ENCODE measurements around the gene FGFR1OP2.
"Not testable (repeated sequence)": the region's sequence is repeated elsewhere in the genome, so short reads cannot be mapped to it uniquely, and the experiment has no call there.

Gene FGFR1OP2

GRCh38 chr12:26940516-26941214 lies 2.4 kb downstream of the FGFR1OP2 start:
- no peak for DNase-seq (ENCODE audit: low read depth in 1 of 2, low spot score in 1 of 2)

DNA sequence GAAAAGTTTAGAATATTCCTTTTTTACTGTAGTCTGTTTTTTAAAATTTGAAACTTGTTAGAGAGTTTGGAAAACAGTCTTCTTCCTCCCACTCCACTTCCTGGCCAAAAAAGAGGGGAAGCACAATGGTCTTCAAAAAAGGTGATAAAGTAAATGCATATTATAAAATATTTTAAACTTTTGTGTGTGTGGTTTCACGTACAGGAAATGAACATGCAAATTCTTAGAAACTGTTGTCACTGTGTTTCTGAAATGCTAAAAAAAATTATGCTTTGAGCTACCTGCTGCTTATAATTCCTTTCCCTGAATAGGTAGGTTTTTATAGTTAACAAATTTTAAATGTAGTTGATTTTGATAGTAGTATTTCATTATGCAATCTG lies 2.9 kb downstream of the FGFR1OP2 start:
- DNase-seq (ENCODE audit: low read depth in 1 of 2, low spot score in 1 of 2): no peak

GRCh38 chr12:26948309-26948708 lies 10.0 kb downstream of the FGFR1OP2 start:
- DNase-seq (ENCODE audit: low read depth in 1 of 2, low spot score in 1 of 2): no peak

DNA sequence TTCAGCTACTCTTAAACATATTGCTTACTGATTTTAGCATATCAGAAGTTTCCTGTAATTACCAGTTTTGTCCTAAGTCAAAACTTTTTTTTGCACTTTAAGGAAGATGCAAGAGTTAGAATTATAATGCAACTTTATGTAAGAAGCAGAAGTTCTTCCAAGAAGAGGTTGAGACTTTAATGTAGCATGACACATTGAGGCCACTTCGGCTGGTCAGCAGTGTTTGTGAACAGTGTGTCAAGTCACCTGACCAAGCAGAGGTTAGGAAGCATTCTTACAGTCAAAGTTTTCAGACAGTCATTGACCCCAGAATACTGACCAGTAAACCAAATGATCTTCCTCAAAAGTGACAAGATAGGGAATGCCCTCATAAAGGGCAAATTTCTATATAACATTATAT lies 15.2 kb downstream of the FGFR1OP2 start:
- no peak for DNase-seq (ENCODE audit: low read depth in 1 of 2, low spot score in 1 of 2)

DNA sequence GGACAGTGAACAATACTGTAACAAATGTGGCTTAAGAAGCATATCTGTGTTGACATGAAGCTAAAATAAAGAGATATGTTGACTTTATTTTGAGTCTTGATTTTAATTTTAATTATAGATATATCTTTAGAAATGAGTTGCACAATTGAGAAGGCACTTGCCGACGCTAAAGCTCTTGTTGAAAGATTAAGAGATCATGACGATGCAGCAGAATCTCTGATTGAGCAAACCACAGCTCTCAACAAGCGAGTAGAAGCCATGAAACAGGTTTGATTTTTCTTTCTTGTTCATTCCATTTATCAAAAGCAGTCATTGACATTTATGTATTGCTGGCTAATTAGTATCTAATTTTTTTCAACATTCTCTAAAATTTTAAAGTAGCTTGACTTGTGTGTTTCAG lies 15.8 kb downstream of the FGFR1OP2 start:
- no peak for DNase-seq (ENCODE audit: low read depth in 1 of 2, low spot score in 1 of 2)

- DNase-seq (ENCODE audit: low read depth in 1 of 2, low spot score in 1 of 2): not testable (repeated sequence)
Measured at GRCh38 chr12:26961391-26961790, 23.1 kb downstream of the FGFR1OP2 start.

DNA sequence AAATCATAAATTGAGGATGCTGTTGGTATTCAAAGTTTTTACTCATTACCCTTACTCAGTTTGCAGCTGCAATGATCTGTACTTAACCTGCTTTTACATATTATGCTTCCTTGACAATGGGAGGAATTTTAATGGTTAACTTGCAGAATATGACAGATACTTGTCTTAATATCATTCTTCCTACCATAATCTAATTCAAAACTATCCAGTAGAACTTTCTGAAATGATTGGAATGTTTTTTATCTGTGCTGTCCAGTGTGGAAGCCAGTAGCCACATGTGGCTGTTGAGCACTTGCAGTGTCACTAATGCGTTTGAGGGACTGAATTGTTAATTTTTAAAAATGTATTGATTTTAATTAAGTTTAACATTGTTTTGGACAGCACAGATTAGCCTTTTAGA lies 23.5 kb downstream of the FGFR1OP2 start:
- DNase-seq (ENCODE audit: low read depth in 1 of 2, low spot score in 1 of 2): no peak

DNA sequence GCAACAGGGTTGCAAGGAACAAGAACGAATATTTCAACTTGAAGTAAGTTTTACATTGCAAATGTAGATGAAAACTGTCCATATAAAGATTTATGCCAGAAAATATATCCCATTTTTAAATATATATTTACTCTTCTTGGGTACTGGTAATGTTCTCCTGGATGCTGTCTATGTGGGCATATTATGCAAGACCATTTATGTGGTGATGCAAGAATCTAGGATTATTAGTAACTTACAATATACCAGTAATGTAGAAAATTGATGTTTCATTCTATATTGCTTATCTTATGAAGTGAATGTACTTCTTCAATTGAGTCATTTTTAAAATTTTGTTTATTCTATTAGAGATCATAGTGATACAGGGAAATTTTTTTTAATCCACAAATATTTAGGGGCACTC lies 25.1 kb downstream of the FGFR1OP2 start:
- DNase-seq (ENCODE audit: low read depth in 1 of 2, low spot score in 1 of 2): no peak

DNA sequence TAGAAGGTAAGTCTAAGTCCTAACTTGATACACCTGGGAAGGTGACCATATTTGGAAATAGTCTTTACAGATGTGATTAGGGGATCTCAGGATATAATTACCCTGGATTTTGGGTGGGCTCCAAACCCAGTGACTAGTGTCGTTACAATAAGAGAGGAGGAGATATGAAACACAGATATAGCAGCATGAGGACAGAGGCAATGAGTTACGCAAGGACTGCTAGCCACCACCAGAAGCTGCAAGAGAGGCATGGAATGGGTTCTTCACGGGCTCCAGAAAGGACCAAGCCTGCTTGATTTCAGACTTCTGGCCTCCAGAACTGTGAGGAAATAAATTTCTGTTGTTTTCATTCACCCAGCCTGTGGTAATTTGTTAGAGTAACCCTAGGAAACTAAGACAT lies 28.6 kb downstream of the FGFR1OP2 start:
- no peak for DNase-seq (ENCODE audit: low read depth in 1 of 2, low spot score in 1 of 2)

GRCh38 chr12:26970136-26970535 lies 31.9 kb downstream of the FGFR1OP2 start:
- DNase-seq (ENCODE audit: low read depth in 1 of 2, low spot score in 1 of 2): no peak

DNA sequence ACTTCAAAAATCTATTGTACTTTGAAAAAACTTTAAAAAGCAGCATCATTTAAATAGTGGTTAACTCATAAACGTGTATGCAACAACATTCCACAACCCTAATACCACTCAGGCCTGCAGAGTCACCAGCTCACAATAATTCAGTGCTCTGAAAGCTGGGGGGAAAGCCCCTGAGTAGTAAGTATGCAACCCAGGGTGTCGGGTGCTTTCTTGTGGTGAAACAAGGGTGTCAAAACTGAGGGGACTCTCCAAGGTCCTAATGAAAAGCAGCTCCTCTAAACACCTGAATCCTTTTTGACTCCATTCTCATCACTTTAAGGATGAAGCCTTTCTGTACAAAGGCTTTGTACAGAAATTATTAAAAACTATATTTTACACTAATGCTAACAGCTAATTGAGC lies 33.7 kb downstream of the FGFR1OP2 start:
- peak; percentile 14 to 72 for DNase-seq (ENCODE audit: low read depth in 1 of 2, low spot score in 1 of 2)

GRCh38 chr12:26976687-26977086 lies 38.4 kb downstream of the FGFR1OP2 start:
- DNase-seq (ENCODE audit: low read depth in 1 of 2, low spot score in 1 of 2): no peak

DNA sequence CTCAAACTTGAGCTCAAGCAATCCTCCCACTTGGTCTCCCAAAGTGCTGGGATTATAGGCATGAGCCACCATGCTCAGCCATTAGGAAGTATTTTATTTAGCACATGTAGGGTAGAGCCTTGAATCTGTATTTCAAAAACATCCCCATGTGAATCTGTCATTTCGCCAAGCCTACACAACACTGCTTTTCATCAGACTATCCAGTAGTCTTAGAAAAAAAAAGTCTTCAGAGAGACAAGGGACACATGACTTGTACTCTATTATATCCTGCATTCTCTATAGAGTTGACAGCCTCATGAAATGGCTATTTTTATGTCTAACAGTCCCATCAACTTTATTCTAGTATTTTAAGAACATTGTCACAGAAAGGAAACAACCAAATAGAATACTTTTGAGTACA lies 40.5 kb downstream of the FGFR1OP2 start:
- no peak for DNase-seq (ENCODE audit: low read depth in 1 of 2, low spot score in 1 of 2)

DNA sequence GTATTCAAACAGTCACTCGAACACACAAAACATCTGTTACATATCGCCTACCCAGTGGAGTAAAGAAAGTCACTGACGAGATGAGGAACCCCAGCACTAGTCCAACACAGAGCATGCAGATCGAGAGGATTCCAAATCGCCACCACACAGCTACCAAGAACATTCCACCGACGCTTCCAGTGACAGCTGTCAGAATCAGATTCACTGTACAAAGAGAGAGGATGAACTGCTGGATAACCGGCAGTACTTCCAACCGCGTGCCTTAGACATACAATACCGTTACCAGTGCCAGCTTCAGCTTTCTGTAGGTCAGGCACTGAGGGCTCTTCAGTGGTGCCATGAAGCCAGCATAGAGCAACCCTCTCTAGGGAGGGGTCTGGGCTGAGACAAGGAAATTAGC lies 41.5 kb downstream of the FGFR1OP2 start:
- no peak for DNase-seq (ENCODE audit: low read depth in 1 of 2, low spot score in 1 of 2)

- no peak for DNase-seq (ENCODE audit: low read depth in 1 of 2, low spot score in 1 of 2)
Measured at GRCh38 chr12:26982866-26983265, 44.6 kb downstream of the FGFR1OP2 start.

DNA sequence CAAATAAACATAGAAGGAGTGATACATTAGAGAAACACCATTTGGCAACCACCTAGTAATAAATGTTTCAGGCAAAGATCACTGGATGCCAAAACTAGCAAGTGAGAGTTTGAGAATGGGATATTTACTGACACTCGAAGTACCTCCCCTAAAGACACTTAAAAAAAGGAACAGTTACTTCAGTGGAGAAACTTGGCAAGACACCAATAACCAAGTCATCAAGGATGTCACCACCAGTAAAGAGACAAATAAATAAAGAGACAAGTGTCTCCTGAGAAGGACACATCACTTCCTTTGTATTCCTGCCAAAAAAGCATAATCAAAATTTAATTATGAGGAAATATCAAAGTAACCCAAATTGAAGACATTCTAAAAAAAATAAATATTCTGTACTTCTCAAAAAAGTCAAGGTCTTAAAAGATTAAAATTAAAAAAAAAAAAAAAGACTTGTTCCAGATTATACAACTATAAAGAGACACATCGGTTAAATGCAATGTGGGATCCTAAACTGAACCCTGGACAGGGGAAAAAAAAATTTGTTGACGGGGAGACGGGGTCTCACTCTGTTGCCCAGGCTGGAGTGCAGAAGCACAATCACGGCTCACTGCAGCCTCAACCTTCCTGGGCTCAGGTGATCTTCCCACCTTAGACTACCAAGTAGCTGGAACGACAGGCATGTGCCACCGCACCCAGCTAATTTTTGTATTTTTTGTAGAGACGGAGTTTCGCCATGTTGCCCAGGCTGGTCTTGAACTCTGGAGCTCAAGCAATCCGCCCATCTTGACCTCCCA lies 49.6 kb downstream of the FGFR1OP2 start:
- DNase-seq (ENCODE audit: low read depth in 1 of 2, low spot score in 1 of 2): no peak

DNA sequence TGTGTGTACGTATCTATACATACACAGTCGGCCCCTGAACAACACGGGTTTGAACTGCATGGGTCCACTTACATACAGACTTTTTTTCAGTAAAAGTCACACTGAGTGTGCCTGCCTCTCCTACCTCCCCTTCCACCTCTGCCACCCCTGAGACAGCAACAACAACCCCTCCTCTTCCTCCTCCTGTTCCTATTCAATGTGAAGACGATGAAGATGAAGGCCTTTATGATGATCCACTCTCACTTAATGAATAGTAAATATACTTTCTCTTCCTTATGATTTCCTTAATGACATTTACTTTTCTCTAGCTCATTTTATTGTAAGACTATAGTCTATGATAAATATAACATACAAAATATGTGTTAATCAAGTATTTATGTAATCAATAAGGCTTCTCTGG lies 50.4 kb downstream of the FGFR1OP2 start:
- DNase-seq (ENCODE audit: low read depth in 1 of 2, low spot score in 1 of 2): no peak

- DNase-seq (ENCODE audit: low read depth in 1 of 2, low spot score in 1 of 2): no peak
Measured at GRCh38 chr12:26989873-26990272, 51.6 kb downstream of the FGFR1OP2 start.

DNA sequence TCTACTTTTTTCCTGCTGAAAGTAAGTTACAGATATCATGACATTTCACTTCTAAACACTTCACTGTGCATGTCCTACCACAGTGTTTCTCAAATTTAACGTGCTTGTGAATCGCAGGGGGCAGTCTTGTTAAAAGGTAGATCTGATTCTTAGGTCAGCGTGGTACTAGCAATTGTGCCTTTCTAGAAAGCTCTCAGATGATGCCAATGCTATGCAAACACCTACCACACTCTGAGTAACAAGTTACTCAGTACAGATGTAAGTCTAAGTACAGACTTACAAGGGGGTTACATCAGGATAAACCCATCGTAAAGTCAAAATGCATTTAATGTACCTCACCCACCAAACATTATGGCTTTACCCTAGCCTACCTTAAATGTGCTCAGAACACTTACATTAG lies 53.6 kb downstream of the FGFR1OP2 start:
- no peak for DNase-seq (ENCODE audit: low read depth in 1 of 2, low spot score in 1 of 2)

- DNase-seq (ENCODE audit: low read depth in 1 of 2, low spot score in 1 of 2): no peak
Measured at GRCh38 chr12:26994109-26994508, 55.8 kb downstream of the FGFR1OP2 start.

DNA sequence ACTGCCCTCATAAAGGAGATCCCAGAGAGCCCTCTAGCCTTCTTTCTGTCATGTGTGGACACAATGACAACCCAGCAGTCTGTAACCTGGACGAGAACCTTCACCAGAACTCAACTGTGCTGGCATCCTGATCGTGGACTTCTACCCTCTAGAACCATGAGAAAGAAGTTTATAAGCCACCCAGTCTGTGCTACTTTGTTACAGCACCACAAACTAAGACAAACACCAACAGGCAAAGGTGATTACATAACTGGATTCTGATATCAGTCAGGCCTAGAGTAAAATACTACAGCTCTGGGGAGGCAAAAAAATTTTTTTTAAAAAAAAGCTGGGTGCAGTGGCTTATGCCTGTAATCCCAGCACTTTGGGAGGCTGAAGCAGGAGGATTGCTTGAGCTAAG lies 57.4 kb downstream of the FGFR1OP2 start:
- DNase-seq (ENCODE audit: low read depth in 1 of 2, low spot score in 1 of 2): no peak

DNA sequence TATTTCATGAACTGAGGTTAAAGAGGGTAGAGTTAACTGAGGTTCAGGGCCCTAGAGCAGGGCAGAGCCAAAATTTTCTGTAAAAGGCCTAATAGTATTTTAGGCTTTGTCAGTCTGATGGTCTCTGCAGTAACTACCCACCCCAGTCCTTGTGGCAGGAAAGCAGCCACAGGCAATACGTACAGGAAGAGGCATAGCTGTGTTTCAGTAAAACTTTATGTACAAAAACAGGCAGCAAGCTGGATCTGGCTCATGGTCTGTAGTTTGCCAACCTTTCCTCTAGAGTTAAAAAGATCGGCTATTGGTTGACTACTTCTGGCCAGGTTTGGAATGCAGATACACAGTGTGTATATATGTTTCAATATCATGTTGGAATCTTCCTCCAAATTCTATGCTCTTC lies 58.7 kb downstream of the FGFR1OP2 start:
- DNase-seq (ENCODE audit: low read depth in 1 of 2, low spot score in 1 of 2): no peak

- no peak for DNase-seq (ENCODE audit: low read depth in 1 of 2, low spot score in 1 of 2)
Measured at GRCh38 chr12:27000961-27001360, 62.7 kb downstream of the FGFR1OP2 start.

All from activated CD4-positive, alpha-beta T cell treated with anti-CD3 and anti-CD28 coated beads, Interleukin-2, amount 50 U/mL, for 24 hours (primary cell).